DND-41 (cell line): Measurements from ENCODE around the gene CENPP.

ENCODE experiments used
- CTCF ChIP-seq: IDR thresholded peaks from 2 replicates; pipeline ENCODE4 v1.5.1; 2012; ENCODE audit warnings: borderline replicate concordance, low read length, moderate library complexity, mild to moderate bottlenecking; ENCODE audit not compliant: poor library complexity, severe bottlenecking; ENCODE audit errors: extremely low read depth
- EZH2 ChIP-seq: IDR thresholded peaks from 3 replicates; pipeline ENCODE4 v1.6.1; 2012; ENCODE audit warnings: borderline replicate concordance, low read depth, mild to moderate bottlenecking, moderate library complexity, low read length, inconsistent platforms; ENCODE audit not compliant: severe bottlenecking

- no peak for TF ChIP-seq CTCF
- TF ChIP-seq EZH2: no peak
These were observed 25.0 kb downstream of the CENPP start for GRCh38 chr9:92350740-92351133.
